BJ (cell line): ENCODE results near the gene OR52N4. TPM values are rescaled to one million over a fixed set of nuclear protein-coding genes. Genes with fewer than 3 reads are reported as not detected.

ENCODE experiments used
- CTCF ChIA-PET: fragments of 350-600 bp; formaldehyde crosslinking; extraction: SDS; loops from one replicate; lab custom pipeline; 2021; ENCODE audit warnings: antibody characterized with exemption, inconsistent platforms; lab: Yijun Ruan, JAX
- POLR2A ChIA-PET: fragments of 300-600 bp; sonication (Branson Sonifier 250); formaldehyde crosslinking; extraction: SDS; loops from one replicate; lab custom pipeline; 2021; ENCODE audit warnings: antibody characterized with exemption; lab: Charles Lee
- DNase-seq: peaks from one replicate; pipeline ENCODE4 v3.0.0-alpha.2; 2011; ENCODE audit warnings: low read depth
- H3K27me3 ChIP-seq: 2 replicates; pipeline ENCODE4 v1.6.0; 2011; ENCODE audit warnings: low read length; ENCODE audit not compliant: control insufficient read depth, insufficient read depth
- H3K36me3 ChIP-seq: 2 replicates; pipeline ENCODE4 v1.5.1; 2011; ENCODE audit warnings: low read length; ENCODE audit not compliant: control insufficient read depth, insufficient read depth
- H3K4me3 ChIP-seq: 2 replicates; pipeline ENCODE4 v1.5.1; 2011; ENCODE audit warnings: low read depth, mild to moderate bottlenecking, control low read depth, low read length
- polyA plus RNA-seq: library from polyadenylated mRNA; depleted of rRNA; stranded (reverse); fragments of >200 nt; gene quantifications from 2 replicates; pipeline ENCODE4 v1.2.3, GENCODE V29; 2011; rRNA removed
- TF ChIP-seq, protein P1 (sequence below): IDR thresholded peaks from 2 replicates; pipeline ENCODE4 v1.5.1; 2011; ENCODE audit warnings: low read depth, mild to moderate bottlenecking, control low read depth, inconsistent platforms, low read length, moderate library complexity; ENCODE audit not compliant: insufficient read depth

OR52N4 gene
- polyA plus RNA-seq, 1 experiment, result 0.07 TPM

DNA sequence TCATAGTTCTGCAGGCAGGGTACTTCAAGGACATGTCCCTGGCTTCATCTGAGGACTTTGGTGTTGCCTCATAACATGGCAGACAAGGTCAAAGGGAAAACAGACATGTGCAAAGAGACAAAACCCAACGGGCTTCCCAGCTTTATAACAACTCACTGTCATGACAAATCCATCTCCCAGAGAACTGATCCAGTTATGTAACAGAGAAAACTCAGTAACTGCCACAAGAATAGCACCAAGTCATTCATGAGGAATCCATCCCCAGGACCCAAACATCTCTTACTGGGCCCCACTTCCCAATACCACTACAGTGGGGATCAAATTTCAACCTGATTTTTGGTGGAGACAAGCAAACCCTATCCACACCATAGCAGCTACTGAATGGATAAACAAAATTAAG, 13.0 kb downstream of the OR52N4 start:
- Histone ChIP-seq H3K36me3 (no peaks in the 10 kb centered on the region), H3K4me3 (no peak overlapping the region), H3K27me3 (no peaks in the 10 kb centered on the region)
- TF ChIP-seq, protein P1, sequence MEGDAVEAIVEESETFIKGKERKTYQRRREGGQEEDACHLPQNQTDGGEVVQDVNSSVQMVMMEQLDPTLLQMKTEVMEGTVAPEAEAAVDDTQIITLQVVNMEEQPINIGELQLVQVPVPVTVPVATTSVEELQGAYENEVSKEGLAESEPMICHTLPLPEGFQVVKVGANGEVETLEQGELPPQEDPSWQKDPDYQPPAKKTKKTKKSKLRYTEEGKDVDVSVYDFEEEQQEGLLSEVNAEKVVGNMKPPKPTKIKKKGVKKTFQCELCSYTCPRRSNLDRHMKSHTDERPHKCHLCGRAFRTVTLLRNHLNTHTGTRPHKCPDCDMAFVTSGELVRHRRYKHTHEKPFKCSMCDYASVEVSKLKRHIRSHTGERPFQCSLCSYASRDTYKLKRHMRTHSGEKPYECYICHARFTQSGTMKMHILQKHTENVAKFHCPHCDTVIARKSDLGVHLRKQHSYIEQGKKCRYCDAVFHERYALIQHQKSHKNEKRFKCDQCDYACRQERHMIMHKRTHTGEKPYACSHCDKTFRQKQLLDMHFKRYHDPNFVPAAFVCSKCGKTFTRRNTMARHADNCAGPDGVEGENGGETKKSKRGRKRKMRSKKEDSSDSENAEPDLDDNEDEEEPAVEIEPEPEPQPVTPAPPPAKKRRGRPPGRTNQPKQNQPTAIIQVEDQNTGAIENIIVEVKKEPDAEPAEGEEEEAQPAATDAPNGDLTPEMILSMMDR, result no peak
- ChIA-PET CTCF (no interaction called here), POLR2A (no interaction called here)
- no peak for DNase-seq

DNA sequence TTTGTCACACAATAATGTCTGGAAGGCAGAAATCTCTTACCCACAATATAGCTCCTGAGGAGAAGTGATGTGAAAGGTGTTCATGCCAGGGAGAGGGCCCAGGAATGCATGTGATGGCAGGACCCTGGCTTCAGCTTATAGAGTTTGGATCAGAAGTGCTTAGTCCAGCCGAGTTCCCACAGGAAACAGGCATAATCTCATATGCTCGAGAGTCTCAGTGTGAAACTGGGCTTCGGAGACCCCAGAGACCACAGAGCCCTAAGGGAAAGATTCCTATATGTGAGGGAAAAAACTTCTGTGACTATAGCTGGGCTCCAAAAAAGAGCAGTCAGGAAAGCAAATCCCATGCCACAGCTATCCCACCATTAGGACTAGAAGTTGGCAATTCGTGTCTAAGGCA, 29.2 kb downstream of the OR52N4 start, which contains the start of gene OR52N5:
TSS of gene OR52N5 (minus strand) at position 101 of the 400 bp plus-strand sequence. CDS start 4,721 bp downstream, outside the sequence.
- ChIA-PET POLR2A (no interaction called here), CTCF (no interaction called here)
- no peak within 1 kb of the TSS for H3K4me3 ChIP-seq
- no peaks in the 10 kb centered on the region for H3K36me3 ChIP-seq
- no peaks in the 10 kb centered on the region; the same call in 1 of the 2 replicates for H3K27me3 ChIP-seq
- no peak for DNase-seq
- TF ChIP-seq, protein P1, result no peak

DNA sequence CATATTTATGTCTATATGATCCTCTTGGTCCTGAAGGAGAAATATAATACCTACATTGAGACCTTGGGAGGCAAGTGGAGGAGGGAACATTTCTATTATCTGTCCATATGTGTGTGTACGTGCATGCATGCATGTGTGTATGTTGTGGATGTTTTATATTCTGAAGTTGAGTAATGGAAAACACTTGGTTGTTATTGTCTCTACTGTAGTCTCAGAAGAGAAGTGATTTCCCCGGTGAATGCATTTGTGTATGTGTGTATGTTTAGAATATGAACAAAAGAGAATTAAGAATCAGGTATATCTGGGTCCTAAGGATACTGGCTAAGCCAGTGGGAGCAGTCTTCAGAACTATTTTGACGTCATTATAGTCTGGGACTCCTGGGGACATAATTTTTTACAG, 37.1 kb downstream of the OR52N4 start, which contains the start of gene OR52N1:
TSS of gene OR52N1 (minus strand) at position 101 of the 400 bp plus-strand sequence. CDS start 2,449 bp downstream, outside the sequence.
- H3K4me3 ChIP-seq, result no peak within 1 kb of the TSS
- no peak for DNase-seq
- POLR2A ChIA-PET, result no interaction called here
- no peaks in the 10 kb centered on the region for H3K36me3 ChIP-seq
- TF ChIP-seq, protein P1, result no peak
- CTCF ChIA-PET, result no interaction called here
- no peaks in the 10 kb centered on the region; the same call in 1 of the 2 replicates for H3K27me3 ChIP-seq

DNA sequence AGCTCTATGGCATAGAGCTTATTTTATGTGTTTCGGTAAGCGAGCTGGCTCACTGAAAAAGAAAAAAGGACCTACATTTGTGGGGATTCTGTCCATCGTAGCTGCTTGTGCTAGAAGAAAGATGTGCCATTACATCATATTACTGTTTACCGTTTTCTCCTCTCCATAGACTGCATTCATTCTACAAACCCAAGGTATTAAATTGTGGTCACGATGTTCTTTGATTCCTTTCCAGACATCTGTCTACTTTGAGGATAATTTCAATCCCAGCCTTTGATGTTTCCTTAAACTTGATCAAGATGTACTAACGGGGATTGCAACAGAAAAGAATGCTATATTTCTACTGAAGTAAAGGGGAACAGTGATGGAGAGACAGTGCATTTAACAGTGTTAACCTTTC, 42.5 kb downstream of the OR52N4 start:
- POLR2A ChIA-PET, result interaction anchor here (1.0 kb wide), 1 partner anchor 200 kb away, joined by 7 read pairs; no protein-coding TSS in a partner anchor
- H3K27me3 ChIP-seq, result no peaks in the 10 kb centered on the region
- CTCF ChIA-PET, result interaction anchor here (0.6 to 1.1 kb wide), 2 partner anchors 11 to 13 kb away, joined by 4 read pairs; no protein-coding TSS in a partner anchor
- DNase-seq, result no peak
- no peaks in the 10 kb centered on the region for H3K36me3 ChIP-seq
- H3K4me3 ChIP-seq, result no peak overlapping the region
- TF ChIP-seq, protein P1, result no peak

DNA sequence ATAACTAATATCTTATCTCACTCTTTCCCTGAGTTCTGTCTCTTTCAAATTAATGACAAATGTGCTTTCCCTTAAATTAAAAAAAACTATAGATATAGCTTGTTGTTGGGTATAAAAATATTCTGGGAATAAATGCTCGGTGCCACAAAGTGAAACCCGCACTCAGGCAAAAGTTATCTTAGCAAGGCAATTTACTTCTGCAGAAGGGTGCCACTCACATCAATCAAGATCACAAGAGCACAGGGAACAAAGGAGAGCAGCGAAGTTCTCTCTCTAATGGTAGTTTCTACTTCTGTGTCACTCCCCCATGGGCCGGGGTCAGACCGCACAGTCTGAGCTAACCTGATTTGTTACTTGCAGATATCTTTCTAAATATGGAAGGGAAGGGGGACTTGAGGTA, 49.9 kb downstream of the OR52N4 start:
- no peak for DNase-seq
- ChIA-PET POLR2A (no interaction called here), CTCF (interaction anchor here (2.5 kb wide), 1 partner anchor 328 kb away, joined by 11 read pairs; no protein-coding TSS in a partner anchor)
- TF ChIP-seq, protein P1, result no peak
- peaks cover 4% of the 10 kb centered on the region; the same call in 1 of the 2 replicates for H3K27me3 ChIP-seq
- H3K36me3 ChIP-seq, result no peaks in the 10 kb centered on the region
- no peak overlapping the region for H3K4me3 ChIP-seq

Other genes with a start within 250 kb of the OR52N4 start
- gene UBQLN3, start 244.3 kb upstream of the OR52N4 start, polyA plus RNA-seq, result 0.05 TPM in 1 of 2 replicates, not detected in the other
- 0.25 and 0.31 TPM in 2 replicates for gene UBQLNL, start 237.5 kb upstream of the OR52N4 start, polyA plus RNA-seq
- not detected in 2 replicates for gene OR52H1, start 205.7 kb upstream of the OR52N4 start, polyA plus RNA-seq
- not detected in 2 replicates for gene OR52B6, start 173.4 kb upstream of the OR52N4 start, polyA plus RNA-seq
- gene TRIM6, start 157.6 kb upstream of the OR52N4 start, polyA plus RNA-seq, result 3.8 and 4.5 TPM in 2 replicates
- 6.6 and 11.0 TPM in 2 replicates for gene TRIM34, start 129.2 kb upstream of the OR52N4 start, polyA plus RNA-seq
- gene TRIM5, start 69.2 kb upstream of the OR52N4 start, polyA plus RNA-seq, result 19.1 and 21.2 TPM in 2 replicates
- gene TRIM22, start 64.5 kb upstream of the OR52N4 start, polyA plus RNA-seq, result 58.2 and 74.9 TPM in 2 replicates
- not detected in 2 replicates for gene OR56B1, start 17.8 kb upstream of the OR52N4 start, polyA plus RNA-seq
- not detected in 2 replicates for gene OR52N5, start 29.1 kb downstream of the OR52N4 start, polyA plus RNA-seq
- not detected in 2 replicates for gene OR52N1, start 37.0 kb downstream of the OR52N4 start, polyA plus RNA-seq
- not detected in 2 replicates for gene OR52N2, start 54.7 kb downstream of the OR52N4 start, polyA plus RNA-seq
- gene OR52E6, start 87.7 kb downstream of the OR52N4 start, polyA plus RNA-seq, result not detected in 2 replicates
- not detected in 2 replicates for gene OR52E8, start 103.4 kb downstream of the OR52N4 start, polyA plus RNA-seq
- gene OR52E4, start 126.4 kb downstream of the OR52N4 start, polyA plus RNA-seq, result not detected in 2 replicates
- not detected in 2 replicates for gene OR52E5, start 139.0 kb downstream of the OR52N4 start, polyA plus RNA-seq
- not detected in 2 replicates for gene OR56A3, start 188.0 kb downstream of the OR52N4 start, polyA plus RNA-seq
- not detected in 2 replicates for gene OR56A5, start 214.3 kb downstream of the OR52N4 start, polyA plus RNA-seq
- gene OR52L1, start 232.7 kb downstream of the OR52N4 start, polyA plus RNA-seq, result not detected in 2 replicates